A549 (cell line): ENCODE data around the gene TRAF3IP1. TPM values are rescaled to one million over a fixed set of nuclear protein-coding genes. Genes with fewer than 3 reads are reported as not detected.

Experiments
- ATAC-seq, 2 experiments: fragments of 200-7000 bp in 1 of 2; fragments of >200 bp in 1 of 2; cut with Nextera tagmentation in 1 of 2; cut with Tn5 transposase in 1 of 2; 3 replicates each; pipeline versions ENCODE4 v1.8.0 to v1.9.1; 2018 to 2020; ENCODE audit warnings: mild to moderate bottlenecking in 1 of 2, moderate library complexity in 1 of 2
- CTCF ChIA-PET: fragments of 300-600 bp; sonication (Branson Sonifier 250); formaldehyde crosslinking; extraction: SDS; loops from one replicate; lab custom pipeline; 2021; ENCODE audit warnings: antibody characterized with exemption, inconsistent platforms; lab: Yijun Ruan, JAX
- POLR2A ChIA-PET: fragments of 350-600 bp; formaldehyde crosslinking; extraction: SDS; loops from one replicate; lab custom pipeline; 2021; ENCODE audit warnings: antibody characterized with exemption, inconsistent platforms; lab: Yijun Ruan, JAX
- DNase-seq, 2 experiments: peaks; one replicate each; pipeline versions ENCODE4 v3.0.0 to v3.0.0-alpha.2; 2011 to 2016; ENCODE audit warnings: low read depth in 1 of 2, low spot score in 1 of 2
- FAIRE-seq: peaks from 2 replicates; lab custom pipeline; 2011; peaks lifted over from hg19 to GRCh38; lab: Jason Lieb, UNC
- H3K27ac ChIP-seq, 2 experiments: fragments of >200 bp; sonication (Bioruptor Twin); formaldehyde crosslinking; 3 replicates each; pipeline ENCODE4 v1.5.1; 2016 to 2017
- H3K4me1 ChIP-seq: fragments of >200 bp; sonication (Bioruptor Twin); formaldehyde crosslinking; 3 replicates; pipeline ENCODE4 v1.6.1; 2016
- H3K4me2 ChIP-seq: fragments of >200 bp; sonication (Bioruptor Twin); formaldehyde crosslinking; 3 replicates; pipeline ENCODE4 v1.6.1; 2016
- H3K4me3 ChIP-seq: fragments of >200 bp; sonication (Bioruptor Twin); formaldehyde crosslinking; 3 replicates; pipeline ENCODE4 v1.5.1; 2016
- H3K9me3 ChIP-seq: fragments of >200 bp; sonication (Bioruptor Twin); formaldehyde crosslinking; 3 replicates; pipeline ENCODE4 v1.6.1; 2016
- BCL3 ChIP-seq: fragments of >200 bp; sonication (Bioruptor Twin); formaldehyde crosslinking; IDR thresholded peaks from 3 replicates; pipeline ENCODE4 v1.6.1; 2016
- CBX8 ChIP-seq: fragments of 200-600 bp; sonication (generic); IDR thresholded peaks from 2 replicates; pipeline ENCODE4 v1.6.1; 2016
- CEBPB ChIP-seq, 2 experiments: fragments of >200 bp in 1 of 2; sonication (Bioruptor Twin) in 1 of 2; formaldehyde crosslinking in 1 of 2; IDR thresholded peaks; 2 replicates each; pipeline ENCODE4 v1.6.1; 2012 to 2016
- EHMT2 ChIP-seq: fragments of 200-600 bp; sonication (generic); IDR thresholded peaks from 2 replicates; pipeline ENCODE4 v1.6.1; 2016; ENCODE audit warnings: antibody characterized with exemption, low read depth, mild to moderate bottlenecking, moderate library complexity
- ESRRA ChIP-seq: fragments of 150-350 bp; IDR thresholded peaks from 2 replicates; pipeline ENCODE4 v1.6.1; 2014; ENCODE audit warnings: mild to moderate bottlenecking, low read length, borderline replicate concordance
- FOSB ChIP-seq: fragments of 250-450 bp; sonication (Bioruptor Pico); IDR thresholded peaks from 2 replicates; pipeline ENCODE4 v1.5.0; 2020; ENCODE audit warnings: mild to moderate bottlenecking, moderate library complexity
- FOXS1 ChIP-seq: fragments of 250-450 bp; sonication (Bioruptor Pico); IDR thresholded peaks from 2 replicates; pipeline ENCODE4 v1.5.0; 2020; ENCODE audit warnings: mild to moderate bottlenecking, moderate library complexity
- HES2 ChIP-seq: fragments of >200 bp; sonication (Bioruptor Twin); formaldehyde crosslinking; IDR thresholded peaks from 2 replicates; pipeline ENCODE4 v1.6.1; 2016
- HOXB13 ChIP-seq: fragments of 250-450 bp; sonication (Bioruptor Pico); IDR thresholded peaks from 2 replicates; pipeline ENCODE4 v1.5.0; 2020; ENCODE audit warnings: low read depth, mild to moderate bottlenecking, moderate library complexity
- HOXB5 ChIP-seq: fragments of 250-450 bp; sonication (Bioruptor Pico); IDR thresholded peaks from 2 replicates; pipeline ENCODE4 v1.5.0; 2020; ENCODE audit warnings: mild to moderate bottlenecking, moderate library complexity
- MAZ ChIP-seq: fragments of 150-350 bp; IDR thresholded peaks from 2 replicates; pipeline ENCODE4 v1.6.1; 2014; ENCODE audit warnings: antibody characterized with exemption, low read depth, low read length, borderline replicate concordance
- MYC ChIP-seq: IDR thresholded peaks from 2 replicates; pipeline ENCODE4 v1.6.1; 2012; ENCODE audit warnings: mild to moderate bottlenecking, inconsistent platforms, low read length, improper control_type of control experiment, borderline replicate concordance
- PBX3 ChIP-seq: IDR thresholded peaks from 2 replicates; pipeline ENCODE4 v1.6.1; 2012
- POLR2A ChIP-seq: IDR thresholded peaks from 2 replicates; pipeline ENCODE4 v1.6.1; 2012; ENCODE audit warnings: mild to moderate bottlenecking, low read length
- RAD21 ChIP-seq, 2 experiments: fragments of >200 bp in 1 of 2; sonication (Bioruptor Twin) in 1 of 2; formaldehyde crosslinking in 1 of 2; IDR thresholded peaks in 1 of 2; conservative IDR thresholded peaks in 1 of 2; 2 replicates in 1 of 2; 3 replicates in 1 of 2; pipeline ENCODE4 v1.6.1; 2012 to 2018; ENCODE audit warnings: inconsistent platforms in 1 of 2
- REST ChIP-seq: fragments of 200-600 bp; sonication (generic); IDR thresholded peaks from 2 replicates; pipeline ENCODE4 v1.6.1; 2016; ENCODE audit warnings: antibody characterized with exemption, mild to moderate bottlenecking, moderate library complexity
- RNF2 ChIP-seq: fragments of 200-600 bp; sonication (generic); IDR thresholded peaks from 2 replicates; pipeline ENCODE4 v1.6.1; 2016; ENCODE audit warnings: low read depth, mild to moderate bottlenecking, antibody characterized with exemption, moderate library complexity, borderline replicate concordance
- TFCP2L1 ChIP-seq: fragments of 250-450 bp; sonication (Bioruptor Pico); IDR thresholded peaks from 2 replicates; pipeline ENCODE4 v1.5.0; 2021; ENCODE audit warnings: mild to moderate bottlenecking
- TP53 ChIP-seq: fragments of 250-450 bp; sonication (Bioruptor Pico); IDR thresholded peaks from 2 replicates; pipeline ENCODE4 v1.5.0; 2021; ENCODE audit warnings: mild to moderate bottlenecking, moderate library complexity
- ZC3H11A ChIP-seq: fragments of 450-650 bp; IDR thresholded peaks from 2 replicates; pipeline ENCODE4 v1.6.1; 2014; ENCODE audit warnings: antibody characterized with exemption, mild to moderate bottlenecking
- ZSCAN20 ChIP-seq: fragments of 250-450 bp; sonication (Bioruptor Pico); IDR thresholded peaks from 2 replicates; pipeline ENCODE4 v1.8.0; 2022; ENCODE audit warnings: mild to moderate bottlenecking, moderate library complexity
- WGBS: methylation state at CpG from one replicate; pipeline ENCODE4 v1.1.6; 2017; ENCODE audit errors: missing lambda C conversion rate; 5-methylcytosine and 5-hydroxymethylcytosine counted together
- polyA plus RNA-seq, 4 experiments: library from polyadenylated mRNA; depleted of rRNA in 3 of 4; stranded (reverse); fragments of >200 nt; fragmentation: RNase III in 1 of 4; extraction: RNeasy Plus Mini Kit Qiagen cat#74134 plus additional on column Dnase treatment in 1 of 4; gene quantifications; 2 replicates in 3 of 4; 3 replicates in 1 of 4; pipeline ENCODE4 v1.2.3, GENCODE V29; 2011 to 2017

Gene TRAF3IP1
- polyA plus RNA-seq, 2 of the 4 experiments (the other 2 are of a cell fraction) = 10.6 to 19.2 TPM

- DNase-seq (no peak), FAIRE-seq (no peak), ATAC-seq (no peak)
- H3K4me3 ChIP-seq = no peak overlapping the region
- H3K4me1 ChIP-seq = peaks cover under 1% of the 10 kb centered on the region; the same call in 1 of the 3 replicates
- ChIA-PET CTCF (no interaction called here), POLR2A (no interaction called here)
- TF ChIP-seq ESRRA (no peak), CBX8 (no peak), TP53 (no peak), HOXB5 (CRISPR knock-in tag) (no peak), RNF2 (no peak), ZC3H11A (no peak), TFCP2L1 (CRISPR knock-in tag) (no peak), HES2 (no peak), ZSCAN20 (CRISPR knock-in tag) (no peak), EHMT2 (no peak), FOSB (CRISPR knock-in tag) (no peak), RAD21 (conservative IDR thresholded peaks at IDR 0.05 in 1 of 2, IDR thresholded peaks at IDR 0.05 in 1 of 2) (no peak), PBX3 (no peak), BCL3 (no peak), MYC (no peak), HOXB13 (CRISPR knock-in tag) (no peak)
- H3K4me2 ChIP-seq = no peak overlapping the region
- H3K9me3 ChIP-seq = no peaks in the 10 kb centered on the region
- H3K27ac ChIP-seq = no peak overlapping the region
- WGBS = 71% methylated on average over 6 of the region's 6 CpGs
Observed at GRCh38 chr2:238418196-238418998, 98.1 kb downstream of the TRAF3IP1 start.

- CTCF ChIA-PET = no interaction called here
Observed at GRCh38 chr2:238418999-238419546, 98.8 kb downstream of the TRAF3IP1 start.

More at GRCh38 chr2:238418999-238419546, 98.8 kb downstream of the TRAF3IP1 start:
- Histone ChIP-seq H3K4me3 (no peak overlapping the region), H3K4me2 (no peak overlapping the region), H3K9me3 (no peaks in the 10 kb centered on the region), H3K27ac (no peak overlapping the region; a peak in 1 of 6 replicates), H3K4me1 (peaks cover 4% of the 10 kb centered on the region; the same call in 1 of the 3 replicates)
- DNase-seq (no peak), ATAC-seq (no peak), FAIRE-seq (no peak)
- WGBS = 87% methylated on average over 2 of the region's 2 CpGs
- POLR2A ChIA-PET = no interaction called here
- TF ChIP-seq POLR2A (no peak), CEBPB (IDR thresholded peaks at IDR 0.05) (no peak), REST (no peak), MAZ (no peak), FOXS1 (CRISPR knock-in tag) (no peak)
